Prostate gland (tissue), 2 donors: ENCODE measurements around the gene MARK2. TPM values are rescaled to one million over a fixed set of nuclear protein-coding genes. Genes with fewer than 3 reads are reported as not detected.
A peak's percentile ranks its signal among the peaks of the same experiment; 100 is the strongest.

Source experiments
- DNase-seq: peaks from one replicate; pipeline ENCODE4 v3.0.0-alpha.2; 2019; ENCODE audit warnings: low spot score
- H3K27ac ChIP-seq, 2 donors: fragments of 200-600 bp; sonication (generic); 2 replicates each; pipeline ENCODE4 v1.5.1; 2017 to 2019
- H3K27me3 ChIP-seq: fragments of 200-600 bp; sonication (generic); replicated peaks from 2 replicates; pipeline ENCODE4 v1.5.1; 2019; ENCODE audit not compliant: insufficient read depth
- H3K36me3 ChIP-seq, 2 donors: fragments of 200-600 bp; sonication (generic); 1 replicate in 1 of 2; 2 replicates in 1 of 2; pipeline versions ENCODE4 v1.5.1 to v1.8.1; 2017 to 2019
- H3K4me1 ChIP-seq: fragments of 200-600 bp; sonication (generic); replicated peaks from 2 replicates; pipeline ENCODE4 v1.5.1; 2019
- H3K4me3 ChIP-seq, 2 donors: fragments of 200-600 bp; sonication (generic); 2 replicates each; pipeline ENCODE4 v1.5.1; 2017 to 2019
- H3K9me3 ChIP-seq: fragments of 200-600 bp; sonication (generic); 2 replicates; pipeline ENCODE4 v1.5.1; 2017
- POLR2A ChIP-seq: fragments of 450-650 bp; IDR thresholded peaks from one replicate; pipeline ENCODE4 v1.6.1; 2016; ENCODE audit warnings: antibody characterized with exemption, mild to moderate bottlenecking
- POLR2AphosphoS5 ChIP-seq: sonication (generic); formaldehyde crosslinking; IDR thresholded peaks from one replicate; pipeline ENCODE4 v1.6.1; 2017; ENCODE audit warnings: antibody characterized with exemption
- WGBS: methylation state at CpG from one replicate; pipeline ENCODE4 v1.1.5; 2018; 5-methylcytosine and 5-hydroxymethylcytosine counted together
- intact Hi-C: fragments of 100-400 bp; cut with DNase I; formaldehyde crosslinking; loops from one replicate; pipeline ENCODE4 v1.14.2; 2022
- total RNA-seq, 2 donors: library from RNA; depleted of rRNA; stranded (reverse); fragments of >200 nt; gene quantifications; one replicate each; pipeline ENCODE4 v1.1.0, GENCODE V29; 2016
- TF ChIP-seq, protein P1 (sequence below), 4 experiments: fragments of 200-600 bp in 2 of 4; fragments of 450-650 bp in 2 of 4; sonication (generic) in 2 of 4; IDR thresholded peaks; 1 replicate in 3 of 4; 2 replicates in 1 of 4; pipeline ENCODE4 v1.5.1; 2016 to 2019; ENCODE audit warnings: antibody characterized with exemption in 4 of 4, mild to moderate bottlenecking in 2 of 4, moderate library complexity in 2 of 4

MARK2 gene
- total RNA-seq, 2 donors from 2014 or later = 65.4 to 67.2 TPM

DNA sequence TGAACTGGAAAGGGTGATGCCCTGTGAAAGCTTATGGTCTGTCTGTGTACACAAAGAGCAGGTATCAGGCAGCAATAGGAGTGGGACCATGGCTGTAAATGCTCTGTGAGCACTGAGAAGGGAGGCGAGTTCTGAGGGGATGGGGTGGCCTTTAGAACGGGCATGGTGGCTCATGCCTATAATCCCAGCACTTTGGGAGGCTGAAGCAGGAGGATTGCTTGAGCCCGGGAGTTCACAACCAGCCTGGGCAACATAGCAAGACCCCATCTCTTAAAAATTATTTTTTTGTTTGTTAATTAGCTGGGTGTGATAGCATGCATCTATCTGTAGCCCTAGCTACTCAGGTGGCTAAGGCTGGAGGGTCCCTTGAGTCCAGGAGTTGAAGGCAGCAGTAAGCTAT, 22.2 kb upstream of the MARK2 start:
- 97% methylated on average over 3 of the region's 3 CpGs for WGBS

DNA sequence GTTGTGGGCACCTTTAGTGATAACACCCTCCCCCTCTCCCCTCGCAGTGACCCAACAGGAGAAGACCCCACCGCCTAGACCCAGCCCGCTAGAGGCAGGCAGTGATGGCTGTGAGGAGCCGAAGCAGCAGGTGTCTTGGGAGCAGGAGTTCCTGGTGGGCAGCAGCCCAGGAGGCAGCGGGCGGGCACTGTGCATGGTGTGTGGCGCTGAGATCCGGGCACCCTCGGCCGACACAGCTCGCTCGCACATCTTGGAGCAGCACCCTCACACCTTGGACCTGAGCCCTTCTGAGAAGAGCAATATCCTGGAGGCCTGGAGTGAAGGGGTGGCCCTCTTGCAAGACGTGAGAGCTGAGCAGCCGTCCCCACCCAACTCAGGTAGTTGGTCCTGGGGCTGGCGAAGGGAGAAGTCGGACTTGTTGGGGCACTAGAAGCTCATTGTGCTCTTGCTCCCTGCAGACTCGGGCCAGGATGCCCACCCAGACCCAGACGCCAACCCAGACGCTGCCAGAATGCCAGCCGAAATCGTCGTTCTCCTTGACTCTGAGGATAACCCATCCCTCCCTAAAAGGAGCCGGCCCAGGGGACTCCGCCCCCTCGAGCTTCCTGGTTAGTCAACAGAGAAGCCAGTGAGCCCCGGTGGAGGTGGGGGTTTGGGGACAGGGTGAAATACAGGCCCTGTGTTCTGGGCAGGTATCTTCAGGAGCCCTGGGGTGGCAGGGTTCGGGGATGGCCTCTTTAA, 21.0 kb upstream of the MARK2 start:
- 87% methylated on average over 24 of the region's 27 CpGs for WGBS
- DNase-seq = no peak
- Histone ChIP-seq H3K27me3 (no peaks in the 10 kb centered on the region), H3K27ac (no peak overlapping the region), H3K36me3 (peaks cover 10 to 11% of the 10 kb centered on the region in 2 donors), H3K4me1 (peaks cover 9% of the 10 kb centered on the region), H3K4me3 (no peak overlapping the region), H3K9me3 (no peaks in the 10 kb centered on the region)
- intact Hi-C loops = no loop called here
- TF ChIP-seq POLR2AphosphoS5 = no peak
- TF ChIP-seq, protein P1, sequence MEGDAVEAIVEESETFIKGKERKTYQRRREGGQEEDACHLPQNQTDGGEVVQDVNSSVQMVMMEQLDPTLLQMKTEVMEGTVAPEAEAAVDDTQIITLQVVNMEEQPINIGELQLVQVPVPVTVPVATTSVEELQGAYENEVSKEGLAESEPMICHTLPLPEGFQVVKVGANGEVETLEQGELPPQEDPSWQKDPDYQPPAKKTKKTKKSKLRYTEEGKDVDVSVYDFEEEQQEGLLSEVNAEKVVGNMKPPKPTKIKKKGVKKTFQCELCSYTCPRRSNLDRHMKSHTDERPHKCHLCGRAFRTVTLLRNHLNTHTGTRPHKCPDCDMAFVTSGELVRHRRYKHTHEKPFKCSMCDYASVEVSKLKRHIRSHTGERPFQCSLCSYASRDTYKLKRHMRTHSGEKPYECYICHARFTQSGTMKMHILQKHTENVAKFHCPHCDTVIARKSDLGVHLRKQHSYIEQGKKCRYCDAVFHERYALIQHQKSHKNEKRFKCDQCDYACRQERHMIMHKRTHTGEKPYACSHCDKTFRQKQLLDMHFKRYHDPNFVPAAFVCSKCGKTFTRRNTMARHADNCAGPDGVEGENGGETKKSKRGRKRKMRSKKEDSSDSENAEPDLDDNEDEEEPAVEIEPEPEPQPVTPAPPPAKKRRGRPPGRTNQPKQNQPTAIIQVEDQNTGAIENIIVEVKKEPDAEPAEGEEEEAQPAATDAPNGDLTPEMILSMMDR (IDR thresholded peaks at IDR 0.05) = no peak
- TF ChIP-seq POLR2A = no peak

More for the DNA sequence above, 22.2 kb upstream of the MARK2 start:
- no peak for DNase-seq
- Histone ChIP-seq H3K36me3 (peaks cover 7 to 10% of the 10 kb centered on the region in 2 donors), H3K4me3 (no peak overlapping the region), H3K27me3 (no peaks in the 10 kb centered on the region), H3K27ac (no peak overlapping the region), H3K4me1 (peaks cover 9% of the 10 kb centered on the region), H3K9me3 (no peaks in the 10 kb centered on the region)
- intact Hi-C loops = no loop called here
- no peak for TF ChIP-seq POLR2AphosphoS5

DNA sequence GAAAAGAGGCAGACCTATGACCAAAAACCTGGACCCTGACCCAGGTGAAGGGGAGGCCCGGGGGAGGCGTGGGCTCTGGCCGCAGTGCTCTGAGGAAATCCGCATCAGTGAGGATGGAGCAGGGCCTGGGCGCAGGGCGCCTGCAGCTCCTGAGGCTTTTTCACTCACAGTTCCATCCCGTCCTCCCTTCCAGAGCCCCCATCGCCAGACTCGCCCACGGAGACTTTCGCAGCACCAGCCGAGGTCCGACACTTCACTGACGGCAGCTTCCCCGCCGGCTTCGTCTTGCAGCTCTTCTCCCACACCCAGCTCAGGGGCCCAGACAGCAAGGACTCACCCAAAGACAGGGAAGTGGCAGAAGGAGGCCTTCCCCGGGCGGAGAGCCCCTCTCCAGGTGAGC, 20.3 kb upstream of the MARK2 start:
- Histone ChIP-seq H3K27ac (no peak overlapping the region), H3K9me3 (no peaks in the 10 kb centered on the region), H3K36me3 (peaks cover 10 to 11% of the 10 kb centered on the region in 2 donors), H3K4me1 (peaks cover 9% of the 10 kb centered on the region), H3K4me3 (no peak overlapping the region), H3K27me3 (no peaks in the 10 kb centered on the region)
- 96% methylated on average over 19 of the region's 19 CpGs for WGBS
- intact Hi-C loops = no loop called here
- TF ChIP-seq, protein P1 (IDR thresholded peaks at IDR 0.05) = no peak
- TF ChIP-seq POLR2A (no peak), POLR2AphosphoS5 (no peak)
- no peak for DNase-seq

DNA sequence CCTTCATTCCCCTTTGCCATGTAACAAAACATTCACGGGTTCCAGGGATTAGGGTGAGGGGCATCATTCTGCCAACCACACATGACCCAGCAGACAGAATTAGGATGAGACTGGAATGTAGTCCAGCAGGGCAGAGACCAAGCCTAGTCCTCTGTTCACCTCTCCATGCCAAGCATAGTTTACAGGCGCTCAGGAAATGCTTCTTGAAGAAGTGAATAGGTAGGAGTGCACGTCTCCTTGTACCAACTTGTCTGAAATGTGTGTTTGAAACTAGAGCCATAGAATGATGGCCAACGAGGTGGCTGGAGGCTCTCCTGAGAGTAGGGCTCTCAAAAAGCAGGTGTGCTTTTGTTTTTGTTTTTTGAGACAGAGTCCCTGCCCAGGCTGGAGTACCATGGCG, 17.5 kb upstream of the MARK2 start:
- DNase-seq = peak; percentile 16
- intact Hi-C loops = no loop called here
- TF ChIP-seq POLR2AphosphoS5 = peak; percentile 15
- TF ChIP-seq POLR2A = no peak
- Histone ChIP-seq H3K4me3 (no peak overlapping the region), H3K27ac (no peak overlapping the region), H3K36me3 (peaks cover 10 to 11% of the 10 kb centered on the region in 2 donors), H3K9me3 (no peaks in the 10 kb centered on the region), H3K27me3 (no peaks in the 10 kb centered on the region), H3K4me1 (no peaks in the 10 kb centered on the region)
- WGBS = 48% methylated on average over 5 of the region's 5 CpGs

DNA sequence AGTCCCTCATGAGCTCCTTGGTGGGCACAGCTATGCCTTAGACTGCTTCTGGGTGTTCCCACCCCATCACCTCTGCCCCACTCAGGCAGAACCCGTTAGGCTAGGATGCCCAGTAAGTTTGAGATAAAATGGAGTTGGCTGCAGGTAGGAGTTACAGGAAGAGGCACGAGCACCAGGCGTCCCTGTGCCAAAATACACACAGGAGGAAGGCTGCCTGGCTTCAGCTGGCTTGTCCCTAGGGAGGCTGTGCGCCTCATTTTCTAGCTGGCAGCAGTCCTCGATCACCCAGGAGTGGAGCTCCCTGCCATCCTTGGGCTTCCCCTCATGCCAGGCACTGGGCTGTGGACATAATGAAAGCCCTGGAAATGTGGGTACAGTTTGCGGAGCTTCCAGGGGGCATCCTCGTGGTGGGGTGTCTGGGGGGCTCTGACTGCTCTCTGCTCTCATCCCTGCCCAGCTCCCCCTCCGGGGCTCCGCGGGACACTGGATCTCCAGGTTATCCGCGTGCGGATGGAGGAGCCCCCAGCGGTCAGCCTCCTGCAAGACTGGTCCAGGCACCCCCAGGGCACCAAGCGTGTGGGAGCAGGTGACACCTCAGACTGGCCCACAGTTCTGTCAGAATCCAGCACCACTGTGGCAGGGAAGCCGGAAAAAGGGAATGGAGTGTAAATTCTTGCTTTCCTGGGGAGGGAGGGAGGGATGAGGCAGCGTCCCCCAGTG, 12.3 kb upstream of the MARK2 start:
- Histone ChIP-seq H3K27me3 (no peaks in the 10 kb centered on the region), H3K9me3 (no peaks in the 10 kb centered on the region), H3K4me3 (no peak overlapping the region), H3K36me3 (peaks cover 0 to 4% of the 10 kb centered on the region in 2 donors), H3K4me1 (no peaks in the 10 kb centered on the region), H3K27ac (no peak overlapping the region)
- peak; percentile 70 for DNase-seq
- WGBS = 46% methylated on average over 9 of the region's 17 CpGs
- TF ChIP-seq POLR2A = no peak
- peak; percentile 77 for TF ChIP-seq POLR2AphosphoS5
- TF ChIP-seq, protein P1 (IDR thresholded peaks at IDR 0.05) = no peak
- intact Hi-C loops = no loop called here
